T-cell (primary cell): Measurements from ENCODE around the gene P4HTM. TPM values are rescaled to one million over a fixed set of nuclear protein-coding genes. Genes with fewer than 3 reads are reported as not detected.

Experiments
- ATAC-seq, 4 experiments: fragments of 200-7000 bp in 3 of 4; fragments of 150-1000 bp in 1 of 4; cut with Tn5 transposase; replicated peaks in 1 of 4; 1 replicate in 3 of 4; 2 replicates in 1 of 4; pipeline ENCODE4 v1.10.0; 2021; ENCODE audit warnings: moderate library complexity in 3 of 4, mild to moderate bottlenecking in 2 of 4, moderate number of reproducible peaks in 1 of 4
- CTCF ChIA-PET, 2 donors: fragments of 300-600 bp; sonication (Branson Sonifier 250); formaldehyde crosslinking; loops; one replicate each; lab custom pipeline; 2022; ENCODE audit warnings: antibody characterized with exemption in 2 of 2; lab: Charles Lee
- POLR2A ChIA-PET, 2 donors: fragments of 300-600 bp; sonication (Branson Sonifier 250); formaldehyde crosslinking; loops; one replicate each; lab custom pipeline; 2022; ENCODE audit warnings: antibody characterized with exemption in 2 of 2; lab: Charles Lee
- DNase-seq, 35 experiments: peaks; one replicate each; pipeline versions ENCODE4 v3.0.0 to v3.0.0-alpha.2; 2013 to 2023
- H3K27ac ChIP-seq: one replicate; pipeline ENCODE4 v1.5.1; 2013; ENCODE audit warnings: low read length
- H3K27me3 ChIP-seq, 2 experiments: replicated peaks in 1 of 2; 1 replicate in 1 of 2; 2 replicates in 1 of 2; pipeline versions ENCODE4 v1.6.1 to v1.7.0; 2013; ENCODE audit warnings: low read length in 1 of 2, mixed read lengths in 1 of 2; ENCODE audit not compliant: control insufficient read depth in 2 of 2, insufficient read depth in 2 of 2; ENCODE audit errors: extremely low read depth in 1 of 2
- H3K36me3 ChIP-seq, 2 donors: 1 replicate in 1 of 2; 2 replicates in 1 of 2; pipeline versions ENCODE4 v1.6.1 to v1.7.0; 2013; ENCODE audit warnings: low read length in 1 of 2; ENCODE audit not compliant: control insufficient read depth in 2 of 2, insufficient read depth in 1 of 2; ENCODE audit errors: extremely low read depth in 1 of 2
- H3K4me1 ChIP-seq, 2 experiments: 1 replicate in 1 of 2; 2 replicates in 1 of 2; pipeline versions ENCODE4 v1.6.1 to v1.7.0; 2013; ENCODE audit warnings: low read length in 2 of 2, mixed read lengths in 1 of 2; ENCODE audit not compliant: insufficient read depth in 2 of 2, control insufficient read depth in 1 of 2; ENCODE audit errors: extremely low read depth in 1 of 2
- H3K4me3 ChIP-seq, 2 donors: 1 replicate in 1 of 2; 2 replicates in 1 of 2; pipeline versions ENCODE4 v1.5.1 to v1.7.0; 2013; ENCODE audit warnings: mild to moderate bottlenecking in 2 of 2, low read length in 1 of 2, moderate library complexity in 1 of 2; ENCODE audit not compliant: control insufficient read depth in 1 of 2; ENCODE audit errors: extremely low read depth in 1 of 2
- H3K9me3 ChIP-seq: 2 replicates; pipeline ENCODE4 v1.7.0; 2013
- H3K27ac Mint-ChIP-seq, 2 donors: one replicate each; pipeline ENCODE4 v1.8.0; 2020 to 2021; ENCODE audit warnings: mild to moderate bottlenecking in 2 of 2, mixed read lengths in 2 of 2
- H3K27me3 Mint-ChIP-seq, 2 donors: one replicate each; pipeline ENCODE4 v1.8.0; 2021 to 2022; ENCODE audit warnings: mixed read lengths in 2 of 2
- H3K36me3 Mint-ChIP-seq: one replicate; pipeline ENCODE4 v1.8.0; 2021; ENCODE audit warnings: mixed read lengths
- H3K4me1 Mint-ChIP-seq, 3 donors: one replicate each; pipeline ENCODE4 v1.8.0; 2020 to 2022; ENCODE audit warnings: mixed read lengths in 3 of 3, mild to moderate bottlenecking in 1 of 3
- H3K4me3 Mint-ChIP-seq, 3 donors: one replicate each; pipeline ENCODE4 v1.8.0; 2020 to 2022; ENCODE audit warnings: mild to moderate bottlenecking in 3 of 3, mixed read lengths in 3 of 3, moderate library complexity in 3 of 3
- H3K9me3 Mint-ChIP-seq, 3 donors: one replicate each; pipeline ENCODE4 v1.8.0; 2020 to 2022; ENCODE audit warnings: mixed read lengths in 3 of 3
- WGBS: methylation state at CpG from one replicate; pipeline ENCODE4 v1.1.5; 2013; ENCODE audit warnings: missing lambda C conversion rate; ENCODE audit not compliant: insufficient coverage; 5-methylcytosine and 5-hydroxymethylcytosine counted together
- total RNA-seq, 35 experiments: library from RNA in 6 of 35; stranded (reverse) in 6 of 35; fragments of 120-200 nt in 1 of 35; gene quantifications; one replicate each; pipeline versions ENCODE4 v1.2.1 to v1.2.4 and lab custom pipeline; 2013 to 2026

Gene P4HTM
- total RNA-seq, 5 donors from 2014 or later (not counting 1 experiment from before 2014, with no cell fraction given), result 40.4 to 79.0 (median 73.6) TPM

GRCh38 chr3:49023775-49024174 is 33.7 kb downstream of the P4HTM start:
- ChIA-PET POLR2A (interaction anchor here in 1 of 2 donors (1.4 kb wide), 1 partner anchor 17 kb away, joined by 5 read pairs; the partner anchor contains the start of gene WDR6), CTCF (no interaction called here)
- H3K4me3 ChIP-seq, result no peak overlapping the region
- H3K4me3 Mint-ChIP-seq, result peak overlapping the region; percentile 88 to 93 (median 90)
- no peaks in the 10 kb centered on the region for H3K9me3 Mint-ChIP-seq
- H3K27ac ChIP-seq, result no peak overlapping the region
- peaks cover 24 to 49% of the 10 kb centered on the region in 2 experiments for H3K4me1 ChIP-seq
- DNase-seq (no peak), ATAC-seq (no peak)
- 85% methylated on average over 3 of the region's 4 CpGs for WGBS
- H3K27ac Mint-ChIP-seq, result peak overlapping the region; percentile 55 to 98
- peaks cover 59 to 74% (median 62%) of the 10 kb centered on the region in 3 donors for H3K4me1 Mint-ChIP-seq
- no peaks in the 10 kb centered on the region for H3K9me3 ChIP-seq
- H3K27me3 ChIP-seq, result no peaks in the 10 kb centered on the region
- peaks cover 19% of the 10 kb centered on the region for H3K36me3 Mint-ChIP-seq
- peaks cover 7 to 40% of the 10 kb centered on the region in 2 donors for H3K36me3 ChIP-seq
- H3K27me3 Mint-ChIP-seq, result no peaks in the 10 kb centered on the region

- H3K27ac Mint-ChIP-seq, result no peak overlapping the region
- peaks cover 19% of the 10 kb centered on the region for H3K36me3 Mint-ChIP-seq
- H3K27me3 ChIP-seq, result no peaks in the 10 kb centered on the region
- 60% methylated on average over 1 of the region's 5 CpGs for WGBS
- ChIA-PET POLR2A (interaction anchor here (0.6 to 1.4 kb wide), 2 partner anchors 17 to 41 kb away, joined by 3 to 5 read pairs; partner anchors contain the start of gene WDR6 (in 1 of the 2)), CTCF (no interaction called here)
- DNase-seq, result no peak
- no peaks in the 10 kb centered on the region for H3K9me3 ChIP-seq
- no peak for ATAC-seq
- H3K27me3 Mint-ChIP-seq, result no peaks in the 10 kb centered on the region
- H3K4me1 Mint-ChIP-seq, result peaks cover 61 to 75% (median 64%) of the 10 kb centered on the region in 3 donors
- no peak overlapping the region for H3K27ac ChIP-seq
- H3K36me3 ChIP-seq, result peaks cover 7 to 40% of the 10 kb centered on the region in 2 donors
- H3K4me3 ChIP-seq, result no peak overlapping the region
- peaks cover 23 to 49% of the 10 kb centered on the region in 2 experiments for H3K4me1 ChIP-seq
- peak overlapping the region in 1 of 3 donors; percentile 13 for H3K4me3 Mint-ChIP-seq
- H3K9me3 Mint-ChIP-seq, result no peaks in the 10 kb centered on the region
Observed at GRCh38 chr3:49024449-49024848, 34.4 kb downstream of the P4HTM start.

GRCh38 chr3:49025005-49025792 is 35.2 kb downstream of the P4HTM start:
- DNase-seq, result peak in 1 of 35 experiments; percentile 7
- H3K4me3 Mint-ChIP-seq, result no peak overlapping the region
- 78% methylated on average over 7 of the region's 13 CpGs for WGBS
- H3K27me3 Mint-ChIP-seq, result no peaks in the 10 kb centered on the region
- H3K36me3 Mint-ChIP-seq, result peaks cover 19% of the 10 kb centered on the region
- no peak overlapping the region for H3K4me3 ChIP-seq
- H3K9me3 Mint-ChIP-seq, result no peaks in the 10 kb centered on the region
- H3K9me3 ChIP-seq, result no peaks in the 10 kb centered on the region
- H3K4me1 Mint-ChIP-seq, result peaks cover 58 to 71% (median 61%) of the 10 kb centered on the region in 3 donors
- H3K27me3 ChIP-seq, result no peaks in the 10 kb centered on the region
- CTCF ChIA-PET, result interaction anchor here in 1 of 2 donors (1.8 kb wide), 1 partner anchor 18 kb away, joined by 4 read pairs; the partner anchor contains the start of gene WDR6
- POLR2A ChIA-PET, result interaction anchor here in 1 of 2 donors (0.6 kb wide), 1 partner anchor 40 kb away, joined by 3 read pairs; no protein-coding TSS in a partner anchor
- no peak for ATAC-seq
- H3K27ac ChIP-seq, result no peak overlapping the region
- peaks cover 17 to 44% of the 10 kb centered on the region in 2 experiments for H3K4me1 ChIP-seq
- H3K27ac Mint-ChIP-seq, result peak overlapping the region in 1 of 2 donors; percentile 43
- peaks cover 7 to 46% of the 10 kb centered on the region in 2 donors for H3K36me3 ChIP-seq

- peaks cover 25% of the 10 kb centered on the region for H3K36me3 Mint-ChIP-seq
Observed at GRCh38 chr3:49025793-49026520, 35.9 kb downstream of the P4HTM start.

GRCh38 chr3:49026536-49026935 is 36.5 kb downstream of the P4HTM start:
- H3K9me3 ChIP-seq, result no peaks in the 10 kb centered on the region
- H3K4me1 ChIP-seq, result peaks cover 13 to 35% of the 10 kb centered on the region in 2 experiments
- H3K4me3 ChIP-seq, result no peak overlapping the region
- H3K27ac ChIP-seq, result no peak overlapping the region
- Mint-ChIP-seq H3K4me1 (peaks cover 51 to 61% (median 56%) of the 10 kb centered on the region in 3 donors), H3K27ac (no peak overlapping the region), H3K27me3 (no peaks in the 10 kb centered on the region), H3K36me3 (peaks cover 29% of the 10 kb centered on the region), H3K9me3 (no peaks in the 10 kb centered on the region), H3K4me3 (no peak overlapping the region)
- POLR2A ChIA-PET, result interaction anchor here (0.5 kb wide), 2 partner anchors 34 to 69 kb away, joined by 4 to 9 read pairs; no protein-coding TSS in a partner anchor
- DNase-seq (no peak), ATAC-seq (no peak)
- WGBS, result no CpG with 5 or more reads among the region's 3 CpGs
- peaks cover 7 to 58% of the 10 kb centered on the region in 2 donors for H3K36me3 ChIP-seq
- H3K27me3 ChIP-seq, result no peaks in the 10 kb centered on the region
- CTCF ChIA-PET, result interaction anchor here in 1 of 2 donors (1.8 kb wide), 1 partner anchor 20 kb away, joined by 4 read pairs; the partner anchor contains the start of gene WDR6

More at GRCh38 chr3:49025793-49026520, 35.9 kb downstream of the P4HTM start:
- no peaks in the 10 kb centered on the region for H3K9me3 ChIP-seq
- ATAC-seq (no peak), DNase-seq (no peak)
- Mint-ChIP-seq H3K4me1 (peaks cover 54 to 66% (median 57%) of the 10 kb centered on the region in 3 donors), H3K27ac (peak overlapping the region in 1 of 2 donors; percentile 43), H3K4me3 (no peak overlapping the region), H3K9me3 (no peaks in the 10 kb centered on the region), H3K27me3 (no peaks in the 10 kb centered on the region)
- no peak overlapping the region for H3K4me3 ChIP-seq
- H3K27ac ChIP-seq, result no peak overlapping the region
- no peaks in the 10 kb centered on the region for H3K27me3 ChIP-seq
- peaks cover 13 to 36% of the 10 kb centered on the region in 2 experiments for H3K4me1 ChIP-seq
- no CpG with 5 or more reads among the region's 8 CpGs for WGBS
- peaks cover 7 to 53% of the 10 kb centered on the region in 2 donors for H3K36me3 ChIP-seq
- POLR2A ChIA-PET, result interaction anchor here (0.5 kb wide), 2 partner anchors 33 to 70 kb away, joined by 4 to 9 read pairs; no protein-coding TSS in a partner anchor
- CTCF ChIA-PET, result interaction anchor here in 1 of 2 donors (1.8 kb wide), 1 partner anchor 19 kb away, joined by 4 read pairs; the partner anchor contains the start of gene WDR6
